GM12892 (cell line): Measurements from ENCODE around the gene SPSB3.

ENCODE experiments used
- POLR2A ChIP-seq: IDR thresholded peaks from 2 replicates; pipeline ENCODE4 v1.6.1; 2011; ENCODE audit warnings: low read depth, low read length, control low read depth
- POLR2AphosphoS5 ChIP-seq: IDR thresholded peaks from 2 replicates; pipeline ENCODE4 v1.6.1; 2011; ENCODE audit warnings: low read depth, low read length, control low read depth

DNA sequence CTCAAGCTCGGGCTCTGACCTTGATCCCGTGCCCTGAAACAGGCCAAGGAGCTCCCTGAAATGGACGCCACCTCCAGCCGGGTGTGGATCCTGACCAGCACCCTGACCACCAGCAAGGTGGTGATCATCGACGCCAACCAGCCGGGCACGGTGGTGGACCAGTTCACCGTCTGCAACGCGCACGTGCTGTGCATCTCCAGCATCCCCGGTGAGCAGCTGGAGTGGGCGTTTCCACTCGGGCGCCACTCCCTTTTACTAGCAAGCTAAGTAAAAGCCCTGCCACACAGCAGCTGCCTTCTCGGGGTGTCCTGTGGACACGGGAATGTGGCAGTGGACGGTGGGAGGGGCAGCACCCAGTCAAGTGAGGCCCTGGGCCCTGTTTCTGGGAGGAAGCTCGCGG is 17.4 kb downstream of the SPSB3 start:
- no peak for TF ChIP-seq POLR2AphosphoS5
- TF ChIP-seq POLR2A, result no peak
